Activated CD4-positive, alpha-beta T cell treated with anti-CD3 and anti-CD28 coated beads, Interleukin-2, amount 50 U/mL, for 4 hours (primary cell): ENCODE data around the gene FBLN7.

Experiments used
- DNase-seq, 2 experiments: peaks; one replicate each; pipeline ENCODE4 v3.0.0-alpha.2; 2020

Gene FBLN7

DNA sequence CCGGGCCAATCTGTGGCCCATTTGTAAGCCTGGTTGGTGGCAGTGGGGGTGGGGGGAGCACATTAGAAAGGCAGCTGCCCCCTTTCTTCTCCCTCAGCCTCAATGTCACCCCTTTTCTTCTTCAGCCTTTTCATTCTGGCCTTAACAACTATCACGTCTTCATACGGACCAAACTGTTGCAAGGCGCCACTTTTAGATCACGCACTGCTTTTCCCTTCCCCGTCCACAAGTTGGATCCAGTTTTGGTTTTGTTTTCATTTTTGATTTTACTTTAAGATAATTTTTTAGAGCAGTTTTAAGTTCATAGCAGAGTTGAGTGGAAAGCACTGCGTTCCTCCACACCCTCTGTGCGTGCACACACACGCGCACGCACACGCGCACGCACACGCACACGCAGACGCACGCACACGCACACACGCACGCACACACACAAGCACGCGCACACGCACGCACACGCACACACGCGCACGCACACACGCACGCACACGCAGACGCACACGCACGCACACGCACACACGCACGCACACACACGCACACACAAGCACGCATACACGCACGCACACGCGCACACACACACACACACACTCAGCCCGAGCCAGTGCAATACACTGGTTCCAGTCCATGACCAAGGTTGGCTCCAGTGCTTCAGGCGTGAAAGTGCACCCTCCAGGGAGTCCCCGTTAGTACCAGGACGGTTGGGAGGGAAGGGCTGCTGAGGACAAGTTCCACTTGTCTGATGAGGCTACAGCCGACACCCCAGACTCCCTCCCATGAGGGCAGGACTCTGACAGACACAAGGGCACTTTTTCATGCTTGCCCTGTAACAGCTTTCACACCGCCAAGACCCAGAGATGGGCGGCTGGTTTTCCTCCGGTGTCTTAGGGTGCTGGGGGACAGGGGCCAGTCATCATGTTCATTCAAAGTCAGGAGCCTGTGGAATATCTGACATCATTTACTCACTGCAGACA is 22.4 kb downstream of the FBLN7 start:
- no peak for DNase-seq

DNA sequence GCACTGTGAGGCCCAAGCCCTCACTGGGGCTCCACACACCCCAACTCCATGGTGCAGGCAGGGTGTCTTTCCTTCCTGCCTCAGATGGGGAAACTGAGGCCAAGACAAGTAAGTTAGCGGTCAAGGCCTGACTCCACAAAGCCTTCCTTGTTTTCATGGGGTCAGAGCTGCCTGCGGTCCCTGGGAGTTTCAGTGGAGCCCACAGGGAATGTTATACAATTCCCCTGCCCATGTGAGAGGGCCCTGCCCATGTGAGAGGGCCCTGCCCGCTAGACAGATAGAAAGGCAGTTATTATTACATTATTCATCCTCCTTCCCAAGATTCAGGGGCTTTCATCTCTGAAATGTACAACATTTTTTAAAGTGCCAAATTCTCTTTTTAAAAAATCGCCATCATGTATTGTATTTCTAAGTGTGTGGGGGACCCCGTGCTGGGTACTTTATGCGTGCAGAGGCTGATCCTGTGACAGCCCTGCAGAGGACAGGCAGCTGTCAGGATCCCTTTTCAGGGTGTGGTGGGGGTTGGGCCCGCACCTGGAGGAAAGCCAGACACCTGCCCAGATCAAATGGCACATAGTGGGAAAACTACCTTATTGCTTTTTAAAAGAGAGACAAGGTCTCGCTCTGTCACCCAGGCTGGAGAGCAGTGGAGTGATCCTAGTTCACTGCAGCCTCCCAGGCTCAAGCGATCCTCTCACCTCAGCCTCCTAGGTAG is 23.4 kb downstream of the FBLN7 start:
- no peak for DNase-seq

DNA sequence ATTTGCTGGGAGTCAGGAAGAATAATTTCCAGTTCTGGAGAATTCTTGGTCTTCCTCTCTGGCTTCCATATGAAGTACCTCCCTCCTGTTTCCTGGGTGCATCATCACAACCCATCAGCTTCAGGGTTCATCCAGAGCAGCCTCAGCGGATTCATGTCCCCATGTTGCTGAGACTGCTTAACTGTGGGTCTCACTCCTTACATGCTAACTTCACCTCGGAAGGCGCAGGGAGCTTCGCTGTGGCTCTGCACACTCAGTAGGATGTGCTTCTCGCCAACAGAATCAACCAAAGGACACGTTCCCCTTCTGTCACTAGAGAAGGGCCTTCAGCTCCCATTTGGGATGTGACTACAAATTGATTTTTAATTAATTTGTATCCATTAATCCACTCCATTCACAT is 24.2 kb downstream of the FBLN7 start:
- DNase-seq = no peak

DNA sequence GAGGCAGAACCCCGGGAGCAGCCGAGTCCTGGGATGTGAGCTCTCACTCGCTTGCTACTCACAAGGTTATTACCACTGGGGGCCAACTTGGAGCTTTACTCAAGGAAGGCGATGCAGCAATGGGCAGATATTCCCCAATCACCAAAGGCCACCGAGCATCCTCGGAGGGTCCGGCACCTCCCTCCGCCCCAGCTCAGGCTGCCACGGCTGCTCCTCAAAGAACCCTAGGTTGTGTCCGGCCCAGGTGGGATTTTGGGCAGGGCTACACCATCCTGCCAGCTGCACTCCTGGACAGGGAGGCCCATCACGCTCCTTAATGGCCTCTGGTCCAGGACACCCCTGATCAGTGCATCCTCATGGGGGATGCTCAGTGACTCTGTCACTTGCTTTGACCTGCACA is 24.8 kb downstream of the FBLN7 start:
- DNase-seq = no peak

DNA sequence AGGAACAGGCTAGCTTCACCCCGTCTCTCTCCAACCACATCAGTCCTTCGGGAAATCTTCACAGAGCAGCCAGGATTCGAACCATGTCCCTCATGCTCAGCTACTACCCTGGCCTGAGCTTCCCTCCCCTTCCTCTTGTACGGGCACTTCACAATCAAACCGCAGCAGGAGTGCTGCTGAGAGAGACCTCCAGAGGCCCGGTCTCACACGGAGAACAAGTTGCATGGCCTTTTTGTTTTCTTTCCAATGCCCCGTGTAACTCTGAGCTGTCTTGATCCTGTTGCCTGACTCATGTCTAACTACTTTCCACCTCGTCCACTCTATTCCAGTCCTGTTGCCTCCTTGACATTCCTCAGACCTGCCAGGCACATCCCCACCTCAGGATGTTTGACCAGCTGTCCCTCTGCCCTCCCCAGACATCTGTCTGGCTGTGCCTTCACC is 25.4 kb downstream of the FBLN7 start:
- no peak for DNase-seq

DNA sequence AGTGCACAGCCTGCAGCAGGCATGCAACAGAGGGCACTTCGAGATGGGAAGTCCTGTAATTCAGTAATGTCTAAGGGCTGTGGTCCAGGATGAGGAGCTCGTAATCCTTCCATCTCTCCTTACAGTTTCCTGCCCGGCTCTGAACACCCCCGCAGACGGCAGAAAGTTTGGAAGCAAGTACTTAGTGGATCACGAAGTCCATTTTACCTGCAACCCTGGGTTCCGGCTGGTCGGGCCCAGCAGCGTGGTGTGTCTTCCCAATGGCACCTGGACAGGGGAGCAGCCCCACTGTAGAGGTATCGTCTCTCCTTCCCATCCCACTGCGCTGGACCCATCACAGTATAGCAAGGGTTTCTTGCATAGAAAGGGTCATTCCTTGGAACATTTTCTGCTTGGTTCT is 26.7 kb downstream of the FBLN7 start:
- no peak for DNase-seq

DNA sequence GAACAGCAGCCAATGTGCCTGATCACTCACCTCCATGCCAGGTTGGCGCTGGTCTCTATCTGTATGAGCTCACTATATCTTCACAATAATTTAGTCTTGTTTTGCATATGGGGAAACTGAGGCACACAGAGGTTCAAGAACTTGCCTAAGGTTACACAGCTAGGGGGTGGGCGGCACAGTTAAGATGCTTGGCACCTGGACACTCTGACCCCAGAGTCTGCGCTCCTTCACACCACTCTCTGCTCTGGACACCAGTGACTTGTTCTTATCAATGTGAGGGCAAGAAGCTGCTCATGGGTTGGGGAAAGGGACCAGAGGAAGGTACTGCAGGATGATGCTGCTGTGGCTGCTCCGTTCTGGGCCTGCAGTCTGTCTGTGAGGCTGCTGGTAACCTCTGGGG is 27.1 kb downstream of the FBLN7 start:
- DNase-seq = no peak

DNA sequence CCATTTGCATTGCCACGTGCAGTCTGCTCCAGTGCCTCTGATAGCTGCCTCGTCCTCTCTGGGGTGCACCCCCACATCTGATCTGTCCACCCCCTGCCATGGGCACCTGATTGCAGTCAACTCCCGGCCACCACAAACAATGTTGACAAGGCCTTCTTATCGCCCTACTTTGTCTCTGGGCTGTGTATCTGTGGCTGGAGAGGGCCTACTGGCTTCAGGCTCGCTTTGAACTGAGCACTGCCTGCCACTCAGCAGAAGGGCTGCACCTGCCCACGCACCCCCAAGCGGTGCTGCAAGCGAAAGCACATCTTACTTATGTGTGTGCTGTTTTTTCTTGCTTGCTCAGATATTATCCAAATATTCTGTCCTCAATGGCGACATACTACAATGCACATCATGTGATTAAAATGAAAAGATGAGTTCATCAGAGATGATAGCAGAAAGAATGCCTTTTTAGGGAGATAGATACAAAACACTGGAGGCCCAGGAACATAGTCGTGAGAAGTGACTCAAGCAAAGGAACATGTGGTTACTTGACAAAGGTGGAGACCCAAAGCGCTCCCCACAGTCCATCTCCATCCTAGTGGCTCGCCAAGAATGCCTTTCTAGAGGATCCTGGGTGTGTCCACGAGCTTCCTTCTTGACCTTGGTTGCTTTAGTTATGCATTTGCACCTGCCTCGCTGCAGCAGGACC is 28.8 kb downstream of the FBLN7 start:
- no peak for DNase-seq

DNA sequence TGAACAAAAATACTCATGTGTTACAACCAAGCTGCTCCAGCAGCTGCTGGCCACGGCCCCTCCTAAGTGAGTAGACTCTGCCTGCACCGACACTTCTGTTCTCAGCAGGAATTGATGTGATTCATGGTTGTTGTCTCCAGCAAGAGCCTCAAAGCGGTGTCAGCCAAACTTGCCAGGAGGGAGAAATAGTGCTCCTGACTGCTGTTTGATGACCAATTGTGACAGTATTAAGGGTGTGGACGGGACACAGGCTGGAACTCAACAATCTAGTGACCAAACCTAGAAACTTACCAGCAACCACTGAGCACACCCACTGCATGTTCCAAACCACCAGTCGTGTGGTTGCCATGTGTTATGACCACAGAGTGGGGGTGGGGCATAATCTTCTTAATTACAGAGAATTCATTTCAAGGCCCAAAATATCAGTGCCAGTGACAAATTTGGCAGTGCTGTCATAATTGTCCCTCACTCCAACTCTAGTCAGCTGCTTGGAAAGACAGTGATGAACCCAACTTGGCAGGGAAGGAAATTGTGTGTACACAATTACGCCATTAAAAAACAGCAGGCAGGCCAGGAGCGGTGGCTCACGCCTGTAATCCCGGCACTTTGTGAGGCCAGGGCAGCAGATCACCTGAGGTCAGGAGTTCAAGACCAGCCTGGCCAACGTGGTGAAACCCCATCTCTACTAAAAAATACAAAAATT is 30.4 kb downstream of the FBLN7 start:
- no peak for DNase-seq

DNA sequence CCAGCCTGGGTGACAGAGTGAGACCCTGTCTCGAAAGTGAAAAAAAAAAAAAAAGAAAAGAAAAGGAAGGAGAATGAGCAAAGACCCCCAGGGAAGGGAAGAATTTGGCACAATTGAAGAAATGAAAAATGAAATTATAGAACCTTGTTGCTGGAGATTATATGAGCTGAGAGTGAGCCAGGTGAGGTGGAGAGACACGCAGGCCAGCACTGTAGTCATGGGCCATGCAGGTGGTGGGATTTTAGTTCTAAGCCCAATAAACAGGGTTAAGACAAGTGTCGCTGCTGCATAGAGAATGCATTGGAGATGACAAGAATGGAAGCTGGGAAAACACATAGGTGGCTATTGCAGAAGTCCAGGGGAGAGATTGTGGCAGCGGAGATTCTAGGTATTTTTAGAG is 32.3 kb downstream of the FBLN7 start:
- DNase-seq = no peak

DNA sequence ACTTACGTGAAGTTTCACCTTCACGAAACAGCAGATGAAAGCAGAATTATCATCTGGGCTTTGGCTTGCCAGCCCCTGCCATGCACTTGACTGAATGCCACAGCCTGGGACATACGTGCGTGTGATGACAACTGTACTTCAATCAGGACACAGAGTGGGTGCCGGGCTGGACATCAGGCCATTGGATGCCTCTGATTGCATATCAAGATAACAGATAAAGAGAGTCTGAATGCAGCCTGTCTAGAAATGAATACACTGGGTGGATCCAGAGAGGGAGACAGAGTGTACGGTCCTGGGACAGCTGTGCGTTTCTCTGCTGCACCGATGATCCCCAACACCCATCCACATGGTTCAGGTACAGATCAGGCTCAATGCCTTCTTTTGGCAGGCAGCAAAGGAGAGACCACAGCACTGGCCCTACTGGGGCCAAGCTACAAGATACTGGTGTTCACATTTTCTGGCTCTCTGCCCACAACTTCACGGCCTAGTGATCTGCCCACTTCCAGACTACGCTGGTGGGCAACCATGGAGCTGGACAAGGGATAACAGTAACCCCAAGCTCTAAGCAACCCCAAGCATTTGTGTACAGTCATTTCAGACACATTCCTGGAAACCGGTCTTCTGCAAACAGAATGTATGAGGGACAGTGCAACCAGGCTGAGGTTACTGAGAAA is 35.6 kb downstream of the FBLN7 start:
- no peak for DNase-seq

DNA sequence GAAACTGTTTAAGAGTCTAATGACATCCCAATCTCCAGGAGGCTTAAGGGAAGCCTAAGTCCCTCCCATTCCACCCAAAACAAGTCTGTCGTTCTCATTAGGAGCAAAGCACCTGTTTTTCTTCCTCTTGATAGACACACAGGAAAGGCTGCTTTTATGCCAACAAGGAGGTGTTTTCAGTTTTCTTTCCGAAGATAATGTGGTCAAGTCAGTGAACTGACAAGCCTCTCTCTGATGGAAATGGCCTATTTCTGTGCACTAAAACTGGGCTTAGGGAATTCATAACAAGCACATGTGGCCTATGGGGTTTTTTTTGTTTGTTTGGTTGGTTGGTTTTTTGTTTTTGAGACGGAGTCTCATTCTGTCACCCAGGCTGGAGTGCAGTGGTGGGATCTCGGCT is 36.2 kb downstream of the FBLN7 start:
- DNase-seq = no peak

DNA sequence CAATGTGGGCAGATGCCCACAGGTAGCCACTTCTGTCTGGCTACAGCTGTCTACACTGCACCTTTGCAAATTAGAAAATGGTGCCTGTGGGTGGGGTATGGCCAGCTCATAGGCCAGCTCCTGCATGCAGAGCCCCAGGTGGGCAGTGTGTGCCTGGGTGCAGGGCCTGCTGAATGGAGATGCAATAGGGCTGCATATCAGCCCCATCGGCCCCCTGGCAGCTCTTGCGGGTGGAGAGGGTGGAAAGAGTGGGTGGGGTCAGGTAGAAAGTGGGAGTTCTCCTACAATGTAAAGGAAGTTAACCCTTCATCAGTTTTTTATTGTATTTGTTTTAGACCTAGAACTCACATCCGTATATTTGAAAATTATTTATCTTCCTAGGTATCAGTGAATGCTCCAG is 37.1 kb downstream of the FBLN7 start:
- DNase-seq = no peak

DNA sequence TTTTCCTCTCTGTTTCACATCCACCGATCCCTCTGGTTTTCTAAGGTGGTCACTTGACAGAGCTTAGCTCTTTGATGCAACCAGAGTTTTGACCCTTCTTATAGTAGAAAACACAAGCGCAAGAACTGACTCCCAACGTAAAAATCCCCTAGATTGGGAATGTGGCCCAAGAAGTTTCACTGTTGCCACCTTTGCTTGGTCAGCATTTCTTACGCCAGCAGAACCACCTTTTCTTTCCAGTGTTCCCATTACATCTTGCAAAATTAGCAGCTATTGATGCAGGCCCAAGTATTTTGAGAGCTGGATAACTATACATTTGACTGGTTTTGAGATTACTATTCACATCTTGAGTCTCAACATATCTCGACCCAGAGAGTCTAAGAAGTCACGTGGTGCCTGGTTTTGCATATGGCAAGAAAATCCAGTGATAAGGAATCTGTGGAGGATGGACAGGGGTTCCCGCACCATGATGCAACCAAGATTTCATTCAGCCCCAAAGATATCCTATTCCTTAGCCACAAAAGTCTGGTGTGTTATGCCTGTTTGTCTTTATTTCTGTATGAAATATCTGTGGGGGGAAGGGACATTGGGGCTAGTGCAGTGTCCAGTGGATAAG is 37.9 kb downstream of the FBLN7 start:
- no peak for DNase-seq

DNA sequence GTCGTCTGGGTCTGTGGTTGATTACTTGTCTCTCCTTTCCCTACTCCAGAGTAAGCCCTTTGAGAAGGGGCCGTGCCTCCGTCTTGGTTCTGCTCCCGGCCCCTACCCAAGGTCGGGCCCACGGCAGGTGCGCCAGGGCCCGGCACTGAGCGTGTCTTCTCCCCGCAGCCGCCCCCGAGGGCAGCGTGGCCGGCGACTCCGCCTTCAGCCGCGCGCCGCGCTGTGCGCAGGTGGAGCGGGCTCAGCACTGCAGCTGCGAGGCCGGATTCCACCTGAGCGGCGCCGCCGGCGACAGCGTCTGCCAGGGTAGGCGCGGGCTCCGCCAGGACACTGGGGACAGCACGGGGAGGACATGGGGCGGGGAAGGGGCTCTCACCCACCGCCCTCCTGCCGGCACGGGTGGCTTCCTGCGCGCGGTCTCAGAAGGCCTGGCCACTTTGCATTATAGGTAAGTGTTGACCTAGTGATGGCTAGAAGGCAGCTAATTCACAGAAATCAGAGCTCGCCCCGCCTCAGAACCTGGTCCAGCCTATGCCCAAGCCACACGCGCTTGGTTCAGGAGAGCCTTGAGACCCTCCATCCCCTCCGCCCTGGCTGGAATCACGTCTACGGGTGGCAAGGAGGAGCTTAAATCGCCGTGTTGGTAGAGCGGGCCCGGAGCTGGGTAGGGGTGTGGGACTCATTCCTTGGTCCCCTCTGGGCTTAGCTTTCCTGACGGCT is 43.5 kb downstream of the FBLN7 start:
- DNase-seq = peak; percentile 64 to 68

DNA sequence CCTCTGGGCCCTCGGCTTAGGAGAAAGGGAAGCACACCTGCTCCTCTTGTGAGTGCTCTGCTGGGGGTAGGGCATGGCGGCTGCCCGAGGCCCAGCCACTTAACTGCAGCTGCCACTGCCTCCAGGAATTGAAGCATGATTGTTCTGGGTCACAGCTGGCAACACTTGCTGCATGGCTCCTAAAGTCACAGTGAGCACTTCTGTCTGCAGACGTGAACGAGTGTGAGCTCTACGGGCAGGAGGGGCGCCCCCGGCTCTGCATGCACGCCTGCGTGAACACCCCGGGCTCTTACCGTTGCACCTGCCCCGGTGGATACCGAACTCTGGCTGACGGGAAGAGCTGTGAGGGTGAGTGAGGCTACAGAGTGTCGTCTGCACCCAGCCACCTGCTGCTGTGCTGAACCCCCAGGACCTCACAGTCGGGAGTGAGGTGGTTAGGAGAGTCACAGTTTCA is 44.4 kb downstream of the FBLN7 start:
- peak; percentile 56 to 60 for DNase-seq

DNA sequence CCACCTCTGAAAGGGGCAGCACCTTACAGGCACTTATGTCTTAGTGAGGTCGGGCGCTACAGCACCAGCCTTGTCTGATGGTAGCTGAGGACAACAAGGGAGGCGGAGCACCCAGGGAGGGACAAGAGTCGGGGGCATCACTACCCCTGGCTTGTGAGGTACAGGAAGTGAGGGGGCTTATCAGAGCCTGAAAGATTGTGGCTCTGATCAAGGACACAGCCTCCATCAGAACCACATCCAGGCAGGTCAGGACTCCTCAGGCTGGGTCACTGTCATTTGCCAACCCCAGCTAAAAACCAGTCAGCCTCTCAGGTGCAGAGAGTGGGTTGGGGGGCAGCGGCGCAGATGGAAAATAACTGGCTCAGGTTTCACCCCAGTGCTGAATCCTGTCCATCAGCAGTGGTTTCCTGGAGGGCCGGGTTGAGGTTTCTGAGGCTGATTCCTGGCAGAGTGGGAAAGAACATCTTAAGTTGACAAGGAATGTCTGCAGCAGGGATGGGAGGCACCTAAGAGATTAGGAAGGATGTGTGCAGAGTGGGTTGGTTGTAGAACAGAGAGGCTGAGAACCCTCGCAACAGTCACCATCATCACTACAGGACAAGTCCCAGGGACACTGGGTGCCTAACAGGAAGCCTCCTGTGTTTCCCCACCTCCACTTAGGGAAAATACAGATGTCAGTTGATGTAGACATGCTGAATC is 45.3 kb downstream of the FBLN7 start:
- no peak for DNase-seq

DNA sequence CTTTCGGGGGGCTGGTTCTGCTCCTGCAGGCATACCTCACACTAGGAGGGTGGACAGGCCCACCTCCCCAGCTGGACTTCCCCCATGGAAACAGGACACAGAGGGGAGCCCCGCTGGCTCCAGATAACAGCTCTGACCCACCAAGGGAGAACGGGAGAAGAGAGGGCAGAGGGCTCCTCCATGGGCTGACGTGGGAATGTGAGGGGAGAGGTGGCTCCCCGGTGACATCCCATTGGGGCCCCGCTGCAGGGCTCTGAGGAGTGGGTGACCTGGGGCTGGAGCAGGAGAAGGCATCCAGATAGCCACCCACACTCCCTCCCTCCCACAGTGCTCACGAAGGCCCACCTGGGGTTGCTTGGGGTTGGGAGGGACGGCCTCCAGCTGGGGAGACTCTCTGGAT is 45.9 kb downstream of the FBLN7 start:
- DNase-seq = no peak

DNA sequence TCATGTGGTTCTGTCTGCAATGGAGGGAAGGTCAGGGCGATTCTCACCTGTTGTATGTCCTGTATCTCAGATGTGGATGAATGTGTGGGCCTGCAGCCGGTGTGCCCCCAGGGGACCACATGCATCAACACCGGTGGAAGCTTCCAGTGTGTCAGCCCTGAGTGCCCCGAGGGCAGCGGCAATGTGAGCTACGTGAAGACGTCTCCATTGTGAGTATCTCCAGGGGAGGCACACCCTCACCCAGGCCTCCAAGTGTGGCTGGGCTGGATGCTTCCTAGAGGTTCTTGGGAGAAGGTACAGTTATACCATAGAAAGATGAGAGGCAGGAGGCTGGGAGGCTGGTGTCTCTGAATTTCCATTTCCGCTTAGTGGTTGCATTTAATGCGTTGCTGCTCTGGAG is 46.9 kb downstream of the FBLN7 start:
- no peak for DNase-seq

DNA sequence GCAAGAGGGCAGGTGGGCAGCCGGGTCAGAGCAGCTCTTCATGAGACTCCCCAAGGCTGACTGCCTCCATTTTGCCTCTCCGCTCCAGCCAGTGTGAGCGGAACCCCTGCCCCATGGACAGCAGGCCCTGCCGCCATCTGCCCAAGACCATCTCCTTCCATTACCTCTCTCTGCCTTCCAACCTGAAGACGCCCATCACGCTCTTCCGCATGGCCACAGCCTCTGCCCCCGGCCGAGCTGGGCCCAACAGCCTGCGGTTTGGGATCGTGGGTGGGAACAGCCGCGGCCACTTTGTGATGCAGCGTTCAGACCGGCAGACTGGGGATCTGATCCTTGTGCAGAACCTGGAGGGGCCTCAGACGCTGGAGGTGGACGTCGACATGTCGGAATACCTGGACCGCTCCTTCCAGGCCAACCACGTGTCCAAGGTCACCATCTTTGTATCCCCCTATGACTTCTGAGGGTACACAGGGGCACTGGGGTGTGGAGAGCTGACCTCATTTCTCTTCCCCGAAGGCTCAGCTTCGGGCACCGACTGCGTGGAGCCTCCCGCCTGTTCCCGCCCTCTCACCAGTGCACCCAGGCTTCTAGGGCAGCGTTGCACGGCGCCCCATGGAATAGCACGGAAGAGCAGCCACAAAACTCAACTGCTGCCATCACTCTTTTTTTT is 49.0 kb downstream of the FBLN7 start:
- DNase-seq = no peak
